CD4-positive, alpha-beta T cell (primary cell): ENCODE data around the gene ATP6V1D. TPM values are rescaled to one million over a fixed set of nuclear protein-coding genes. Genes with fewer than 3 reads are reported as not detected.

ENCODE experiments used
- ATAC-seq: fragments of 200-7000 bp; cut with Tn5 transposase; one replicate; pipeline ENCODE4 v1.10.0; 2022; ENCODE audit warnings: mild to moderate bottlenecking; ENCODE audit not compliant: poor library complexity
- CTCF ChIA-PET: fragments of 350-600 bp; sonication (Branson Sonifier 250); formaldehyde crosslinking; loops from one replicate; lab custom pipeline; 2021; ENCODE audit warnings: antibody characterized with exemption, inconsistent platforms; lab: Charles Lee
- POLR2A ChIA-PET: fragments of 350-600 bp; sonication (Branson Sonifier 250); formaldehyde crosslinking; loops from one replicate; lab custom pipeline; 2021; ENCODE audit warnings: antibody characterized with exemption, inconsistent platforms; lab: Charles Lee
- DNase-seq, 14 experiments: peaks; one replicate each; pipeline ENCODE4 v3.0.0-alpha.2; 2013 to 2020; ENCODE audit warnings: mixed read lengths in 2 of 14
- H3K27ac ChIP-seq, 2 donors: one replicate each; pipeline versions ENCODE4 v1.5.1 to v1.7.0; 2013; ENCODE audit warnings: low read length in 2 of 2, low read depth in 1 of 2, mild to moderate bottlenecking in 1 of 2
- H3K27me3 ChIP-seq, 2 experiments: 1 replicate in 1 of 2; 2 replicates in 1 of 2; pipeline versions ENCODE4 v1.6.1 to v1.7.0; 2013; ENCODE audit warnings: low read length in 2 of 2, control low read depth in 1 of 2, mild to moderate bottlenecking in 1 of 2, moderate library complexity in 1 of 2; ENCODE audit not compliant: insufficient read depth in 2 of 2, control insufficient read depth in 1 of 2
- H3K36me3 ChIP-seq: one replicate; pipeline ENCODE4 v1.6.1; 2013; ENCODE audit warnings: low read length, control low read depth; ENCODE audit not compliant: insufficient read depth
- H3K4me1 ChIP-seq: one replicate; pipeline ENCODE4 v1.6.1; 2013; ENCODE audit warnings: low read length, control low read depth; ENCODE audit not compliant: insufficient read depth
- H3K4me3 ChIP-seq: one replicate; pipeline ENCODE4 v1.5.1; 2013; ENCODE audit warnings: mild to moderate bottlenecking, low read length, moderate library complexity
- H3K9me3 ChIP-seq, 2 experiments: 1 replicate in 1 of 2; 2 replicates in 1 of 2; pipeline versions ENCODE4 v1.6.1 to v1.7.0; 2013; ENCODE audit warnings: low read length in 2 of 2, mild to moderate bottlenecking in 2 of 2, control low read depth in 1 of 2, moderate library complexity in 1 of 2; ENCODE audit not compliant: control insufficient read depth in 1 of 2, insufficient read depth in 1 of 2
- H3K27ac Mint-ChIP-seq: one replicate; pipeline ENCODE4 v1.8.0; 2020; ENCODE audit warnings: mixed read lengths
- H3K27me3 Mint-ChIP-seq: one replicate; pipeline ENCODE4 v1.8.0; 2021; ENCODE audit warnings: mixed read lengths
- H3K36me3 Mint-ChIP-seq: one replicate; pipeline ENCODE4 v1.8.0; 2021; ENCODE audit warnings: low read depth, mixed read lengths
- H3K4me1 Mint-ChIP-seq: one replicate; pipeline ENCODE4 v1.8.0; 2021; ENCODE audit warnings: low read depth, mixed read lengths
- H3K4me3 Mint-ChIP-seq: one replicate; pipeline ENCODE4 v1.8.0; 2020; ENCODE audit warnings: mild to moderate bottlenecking, mixed read lengths
- H3K9me3 Mint-ChIP-seq: one replicate; pipeline ENCODE4 v1.8.0; 2020; ENCODE audit warnings: mixed read lengths
- intact Hi-C, 2 experiments: fragments of 100-400 bp; cut with DNase I in 1 of 2; cut with micrococcal nuclease in 1 of 2; formaldehyde crosslinking; loops; one replicate each; pipeline versions ENCODE4 v1.15.1 to v1.9.0; 2023 to 2025; cut with DNase I, micrococcal nuclease
- total RNA-seq, 174 experiments: library from RNA in 2 of 174; stranded (reverse) in 2 of 174; gene quantifications; one replicate each; pipeline ENCODE4 v1.2.3 and lab custom pipeline; 2021 to 2026
- TF ChIP-seq, protein P1 (sequence below): fragments of 200-600 bp; IDR thresholded peaks from one replicate; pipeline ENCODE4 v1.8.0; 2022; ENCODE audit warnings: antibody characterized with exemption, mild to moderate bottlenecking

The ATP6V1D gene
- total RNA-seq, 2 experiments from 2014 or later, result 25.2 to 36.2 TPM

DNA sequence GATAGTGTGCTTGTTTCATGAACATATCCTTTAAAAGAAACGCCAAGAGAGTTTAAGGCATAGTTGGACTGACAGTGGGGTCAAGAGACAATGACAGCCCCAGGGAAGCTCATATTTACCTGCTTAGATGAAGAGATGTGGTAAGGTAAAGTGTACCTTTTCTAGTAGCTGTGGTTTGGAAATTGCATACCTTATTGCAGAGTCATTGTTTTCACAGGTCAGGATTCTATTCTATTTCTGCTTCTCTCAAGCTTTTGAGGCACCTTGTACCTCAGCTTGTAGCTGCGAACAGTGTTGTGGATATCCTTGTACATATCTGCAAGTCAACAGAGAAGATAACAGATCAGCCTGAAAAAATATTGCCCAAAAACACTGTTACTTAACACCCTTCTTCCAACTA is 47.7 kb downstream of the ATP6V1D start:
- peaks cover 58% of the 10 kb centered on the region for H3K36me3 Mint-ChIP-seq
- intact Hi-C loops, result no loop called here
- H3K27me3 Mint-ChIP-seq, result no peaks in the 10 kb centered on the region
- POLR2A ChIA-PET, result no interaction called here
- ATAC-seq, result no peak
- no peak for DNase-seq
- Histone ChIP-seq H3K9me3 (no peaks in the 10 kb centered on the region), H3K27ac (no peak overlapping the region), H3K36me3 (peaks cover 11% of the 10 kb centered on the region), H3K4me3 (no peak overlapping the region), H3K4me1 (no peaks in the 10 kb centered on the region), H3K27me3 (no peaks in the 10 kb centered on the region)
- H3K9me3 Mint-ChIP-seq, result no peaks in the 10 kb centered on the region
- no peak overlapping the region for H3K4me3 Mint-ChIP-seq
- H3K4me1 Mint-ChIP-seq, result no peaks in the 10 kb centered on the region
- CTCF ChIA-PET, result no interaction called here
- H3K27ac Mint-ChIP-seq, result no peak overlapping the region
- TF ChIP-seq, protein P1, sequence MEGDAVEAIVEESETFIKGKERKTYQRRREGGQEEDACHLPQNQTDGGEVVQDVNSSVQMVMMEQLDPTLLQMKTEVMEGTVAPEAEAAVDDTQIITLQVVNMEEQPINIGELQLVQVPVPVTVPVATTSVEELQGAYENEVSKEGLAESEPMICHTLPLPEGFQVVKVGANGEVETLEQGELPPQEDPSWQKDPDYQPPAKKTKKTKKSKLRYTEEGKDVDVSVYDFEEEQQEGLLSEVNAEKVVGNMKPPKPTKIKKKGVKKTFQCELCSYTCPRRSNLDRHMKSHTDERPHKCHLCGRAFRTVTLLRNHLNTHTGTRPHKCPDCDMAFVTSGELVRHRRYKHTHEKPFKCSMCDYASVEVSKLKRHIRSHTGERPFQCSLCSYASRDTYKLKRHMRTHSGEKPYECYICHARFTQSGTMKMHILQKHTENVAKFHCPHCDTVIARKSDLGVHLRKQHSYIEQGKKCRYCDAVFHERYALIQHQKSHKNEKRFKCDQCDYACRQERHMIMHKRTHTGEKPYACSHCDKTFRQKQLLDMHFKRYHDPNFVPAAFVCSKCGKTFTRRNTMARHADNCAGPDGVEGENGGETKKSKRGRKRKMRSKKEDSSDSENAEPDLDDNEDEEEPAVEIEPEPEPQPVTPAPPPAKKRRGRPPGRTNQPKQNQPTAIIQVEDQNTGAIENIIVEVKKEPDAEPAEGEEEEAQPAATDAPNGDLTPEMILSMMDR, result no peak

Other genes starting within 250 kb of the ATP6V1D start
- gene GARIN2, start 170.4 kb downstream of the ATP6V1D start, total RNA-seq, result not detected
- gene PALS1, start 118.4 kb downstream of the ATP6V1D start, total RNA-seq, result 10 to 100 TPM; 12.1 TPM
- 10 to 100 TPM; 23.1 to 28.8 TPM for gene EIF2S1, start 524 bp upstream of the ATP6V1D start, total RNA-seq
- gene PLEK2, start 52.4 kb upstream of the ATP6V1D start, total RNA-seq, result 1 to 10 TPM; 1.3 to 1.4 TPM
- gene TMEM229B, start 128.9 kb upstream of the ATP6V1D start, total RNA-seq, result 1 to 10 TPM; 7.1 to 9.1 TPM
- gene PLEKHH1, start 173.5 kb upstream of the ATP6V1D start, total RNA-seq, result under 1 TPM; 0.16 to 0.53 TPM
- gene PIGH, start 240.5 kb upstream of the ATP6V1D start, total RNA-seq, result 10 to 100 TPM; 66.0 to 69.7 TPM